DMS79 treated with DMSO at 0.1 percent for 48 hours (cell line): ENCODE measurements around the gene FBXL13.
"Not testable (repeated sequence)": the region's sequence is repeated elsewhere in the genome, so short reads cannot be mapped to it uniquely, and the experiment has no call there.

ENCODE experiments used
- DNase-seq: peaks from one replicate; lab custom pipeline; 2025; lab: John Stamatoyannopoulos, UW

FBXL13 gene

GRCh38 chr7:102859084-102859798 lies 215.4 kb downstream of the FBXL13 start:
- no peak for DNase-seq

- DNase-seq, result no peak
Measured at GRCh38 chr7:102856036-102856435, 218.6 kb downstream of the FBXL13 start.

- no peak for DNase-seq
Measured at GRCh38 chr7:102849538-102849937, 225.1 kb downstream of the FBXL13 start.

- DNase-seq, result no peak
Measured at GRCh38 chr7:102849079-102849478, 225.5 kb downstream of the FBXL13 start.

- no peak for DNase-seq
Measured at GRCh38 chr7:102845346-102845745, 229.2 kb downstream of the FBXL13 start.

GRCh38 chr7:102843850-102844249 lies 230.7 kb downstream of the FBXL13 start:
- DNase-seq, result no peak

GRCh38 chr7:102842284-102842683 lies 232.3 kb downstream of the FBXL13 start:
- no peak for DNase-seq

- DNase-seq, result no peak
Measured at GRCh38 chr7:102841290-102841689, 233.3 kb downstream of the FBXL13 start.

GRCh38 chr7:102840404-102840803 lies 234.2 kb downstream of the FBXL13 start:
- DNase-seq, result no peak

- not testable (repeated sequence) for DNase-seq
Measured at GRCh38 chr7:102838572-102839101, 236.0 kb downstream of the FBXL13 start.

- no peak for DNase-seq
Measured at GRCh38 chr7:102837802-102838201, 236.8 kb downstream of the FBXL13 start.

GRCh38 chr7:102836977-102837376 lies 237.6 kb downstream of the FBXL13 start:
- no peak for DNase-seq

GRCh38 chr7:102836191-102836919 lies 238.2 kb downstream of the FBXL13 start:
- no peak for DNase-seq

- DNase-seq, result no peak
Measured at GRCh38 chr7:102834999-102835398, 239.6 kb downstream of the FBXL13 start.

- DNase-seq, result no peak
Measured at GRCh38 chr7:102834466-102834865, 240.1 kb downstream of the FBXL13 start.

- no peak for DNase-seq
Measured at GRCh38 chr7:102833343-102833742, 241.3 kb downstream of the FBXL13 start.

- DNase-seq, result no peak
Measured at GRCh38 chr7:102832674-102833073, 241.9 kb downstream of the FBXL13 start.

- no peak for DNase-seq
Measured at GRCh38 chr7:102830197-102830596, 244.4 kb downstream of the FBXL13 start.

GRCh38 chr7:102829075-102829474 lies 245.5 kb downstream of the FBXL13 start:
- no peak for DNase-seq

- no peak for DNase-seq
Measured at GRCh38 chr7:102828286-102828685, 246.3 kb downstream of the FBXL13 start.

GRCh38 chr7:102823390-102824119 lies 251.0 kb downstream of the FBXL13 start:
- DNase-seq, result no peak

GRCh38 chr7:102821994-102822747 lies 252.4 kb downstream of the FBXL13 start:
- no peak for DNase-seq
